Adipocyte (in vitro differentiated cells): ENCODE data around the gene ANO7.

Experiments
- DNase-seq: peaks from one replicate; pipeline ENCODE4 v3.0.0-alpha.2; 2015; ENCODE audit warnings: low read depth
- H3K27me3 ChIP-seq: replicated peaks from 2 replicates; pipeline ENCODE4 v1.7.0; 2013; ENCODE audit warnings: mild to moderate bottlenecking, low read length, moderate library complexity; ENCODE audit not compliant: control insufficient read depth, insufficient read depth
- H3K36me3 ChIP-seq: 2 replicates; pipeline ENCODE4 v1.7.0; 2013; ENCODE audit warnings: low read length, mild to moderate bottlenecking, moderate library complexity; ENCODE audit not compliant: control insufficient read depth, insufficient read depth, severe bottlenecking
- H3K4me1 ChIP-seq: 2 replicates; pipeline ENCODE4 v1.7.0; 2013; ENCODE audit warnings: mild to moderate bottlenecking, low read length, moderate library complexity; ENCODE audit not compliant: control insufficient read depth, insufficient read depth
- H3K4me3 ChIP-seq: 2 replicates; pipeline ENCODE4 v1.7.0; 2013; ENCODE audit warnings: mild to moderate bottlenecking, low read length, moderate library complexity
- H3K9ac ChIP-seq: 2 replicates; pipeline ENCODE4 v1.7.0; 2013; ENCODE audit warnings: mild to moderate bottlenecking, low read length, moderate library complexity
- H3K9me3 ChIP-seq: 2 replicates; pipeline ENCODE4 v1.7.0; 2013; ENCODE audit warnings: mild to moderate bottlenecking, low read length, moderate library complexity; ENCODE audit not compliant: control insufficient read depth

ANO7 gene

DNA sequence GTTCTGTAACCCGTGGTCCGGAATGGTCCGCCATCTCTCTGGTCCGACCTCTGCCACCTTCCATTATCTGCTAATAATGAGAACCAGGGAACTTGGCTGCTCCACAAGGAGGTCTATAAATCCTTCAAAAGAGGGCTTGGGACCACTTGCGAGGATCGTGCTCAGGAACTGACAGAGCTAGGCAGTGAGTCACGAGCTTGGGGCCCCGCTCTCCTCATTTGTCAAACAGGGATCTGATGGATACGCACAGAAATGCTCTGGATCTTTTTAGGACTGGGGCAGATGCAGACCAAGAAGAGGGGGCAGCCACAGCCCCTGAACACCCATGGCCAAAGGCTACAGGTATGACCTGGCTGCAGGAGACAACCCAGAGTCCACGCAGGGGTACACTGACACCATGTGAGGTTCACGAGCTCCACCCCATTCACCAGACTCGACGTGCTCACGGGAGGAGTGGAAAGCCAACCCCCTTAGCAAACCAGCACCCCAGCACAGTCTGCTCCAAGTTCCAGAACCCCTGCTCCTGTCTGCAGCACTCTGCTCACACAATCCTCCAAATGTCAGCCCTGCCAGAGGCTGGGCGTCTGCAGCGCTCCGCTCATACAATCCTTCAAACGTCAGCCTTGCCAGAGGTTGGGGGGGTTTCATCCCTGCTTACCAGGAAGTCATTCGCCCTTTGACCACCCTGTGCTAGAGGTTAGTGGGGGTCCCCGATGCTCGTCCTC lies 45.8 kb downstream of the ANO7 start:
- no peaks in the 10 kb centered on the region for H3K27me3 ChIP-seq
- no peak overlapping the region for H3K4me3 ChIP-seq
- no peaks in the 10 kb centered on the region for H3K4me1 ChIP-seq
- no peak for DNase-seq
- peaks cover 98% of the 10 kb centered on the region for H3K36me3 ChIP-seq
- H3K9ac ChIP-seq: no peak overlapping the region
- no peaks in the 10 kb centered on the region for H3K9me3 ChIP-seq

DNA sequence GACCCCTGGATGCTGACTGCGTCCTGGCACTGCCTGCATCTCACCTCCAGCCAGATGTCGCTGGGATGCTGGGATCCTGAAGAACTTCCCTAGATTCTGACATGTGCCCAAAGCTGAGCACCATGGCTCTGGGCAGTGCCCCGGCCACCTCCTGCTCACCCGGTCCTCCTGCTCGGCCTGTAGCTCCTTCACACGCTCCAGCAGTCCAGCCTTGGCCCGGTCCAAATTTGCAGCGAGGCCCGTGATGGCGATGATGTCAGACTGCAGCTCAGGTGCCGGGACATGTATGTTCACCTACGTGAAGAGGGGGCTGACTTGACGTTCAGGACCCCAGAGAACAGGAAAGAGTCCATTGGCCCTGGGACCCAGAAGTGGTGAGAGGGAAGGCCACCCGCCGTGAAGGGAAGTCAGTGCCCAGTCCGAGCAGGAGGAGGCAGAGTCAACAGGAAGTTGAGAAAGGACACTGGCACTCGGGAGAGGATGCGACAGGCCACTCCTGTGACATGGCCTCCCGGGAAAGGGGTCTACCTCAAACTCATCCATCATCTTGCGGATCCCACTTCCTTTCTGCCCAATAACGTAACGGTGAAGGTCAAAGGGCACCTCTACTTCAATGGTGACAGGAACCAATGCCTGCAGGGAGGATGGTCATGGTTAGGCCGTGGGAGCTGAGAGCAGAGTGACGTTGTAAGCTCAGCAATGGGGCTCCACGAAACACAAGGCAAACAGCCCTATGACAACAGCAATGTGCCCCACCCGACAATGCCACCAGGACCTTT lies 46.7 kb downstream of the ANO7 start:
- no peaks in the 10 kb centered on the region for H3K4me1 ChIP-seq
- no peaks in the 10 kb centered on the region for H3K9me3 ChIP-seq
- H3K9ac ChIP-seq: no peak overlapping the region
- DNase-seq: no peak
- no peaks in the 10 kb centered on the region for H3K27me3 ChIP-seq
- no peak overlapping the region for H3K4me3 ChIP-seq
- H3K36me3 ChIP-seq: peaks cover 98% of the 10 kb centered on the region

DNA sequence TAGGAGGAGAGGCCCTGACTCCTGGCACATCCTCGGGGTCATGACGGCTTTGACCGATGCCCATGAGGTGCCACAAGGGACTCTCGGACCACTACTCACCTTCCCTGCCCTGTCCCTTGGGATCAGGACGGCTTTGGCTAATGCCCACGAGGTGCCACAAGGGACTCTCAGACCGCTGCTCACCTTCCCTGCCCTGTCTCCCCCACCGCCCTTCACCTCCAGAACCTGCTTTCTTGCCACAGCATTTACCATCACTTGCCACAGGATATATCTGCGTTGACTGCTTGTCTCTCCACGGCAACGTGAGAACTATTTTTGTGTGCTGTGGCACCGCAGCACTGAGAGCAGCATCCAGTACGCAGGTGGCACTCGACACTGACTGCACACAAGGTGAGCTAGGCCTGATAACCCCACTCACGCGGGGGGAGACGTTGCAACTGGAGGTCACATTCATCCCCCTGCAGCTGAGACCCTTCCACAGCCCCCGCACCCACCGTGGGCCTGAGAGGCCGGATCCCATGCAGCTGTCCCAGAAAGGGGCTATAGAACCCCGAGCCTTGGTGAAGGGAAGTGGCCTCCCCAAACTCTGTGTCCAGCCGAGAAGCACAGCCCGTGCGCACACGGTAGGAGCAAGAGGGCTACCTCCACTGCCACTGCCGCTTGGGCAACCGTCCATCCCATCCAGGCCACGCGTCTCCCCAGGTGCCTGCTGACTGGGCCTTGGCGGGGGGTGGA lies 47.5 kb downstream of the ANO7 start:
- Histone ChIP-seq H3K36me3 (peaks cover 98% of the 10 kb centered on the region), H3K4me1 (no peaks in the 10 kb centered on the region), H3K9ac (no peak overlapping the region), H3K4me3 (no peak overlapping the region), H3K9me3 (no peaks in the 10 kb centered on the region), H3K27me3 (no peaks in the 10 kb centered on the region)
- no peak for DNase-seq

DNA sequence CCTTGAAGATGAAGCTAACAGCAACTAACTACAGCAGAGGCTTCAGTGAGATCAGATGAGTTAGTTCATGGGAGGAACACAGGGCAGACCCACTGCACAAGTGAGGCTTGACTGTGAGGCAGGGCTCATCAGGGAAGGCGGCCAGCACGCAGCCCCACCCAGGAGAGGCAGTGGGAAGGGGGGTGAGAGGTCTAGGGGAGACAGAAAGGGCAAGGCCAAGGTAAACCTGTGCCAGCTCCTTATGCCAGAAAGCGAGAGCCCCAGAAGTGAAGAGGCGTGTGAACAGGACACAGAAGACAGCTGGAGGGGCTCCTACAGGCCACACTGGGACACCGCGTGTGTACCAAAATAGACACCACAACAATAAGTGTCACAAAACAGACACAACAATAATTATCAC lies 48.6 kb downstream of the ANO7 start:
- DNase-seq: no peak
- Histone ChIP-seq H3K4me3 (no peak overlapping the region), H3K36me3 (peaks cover 98% of the 10 kb centered on the region), H3K4me1 (no peaks in the 10 kb centered on the region), H3K27me3 (no peaks in the 10 kb centered on the region), H3K9ac (no peak overlapping the region), H3K9me3 (no peaks in the 10 kb centered on the region)

DNA sequence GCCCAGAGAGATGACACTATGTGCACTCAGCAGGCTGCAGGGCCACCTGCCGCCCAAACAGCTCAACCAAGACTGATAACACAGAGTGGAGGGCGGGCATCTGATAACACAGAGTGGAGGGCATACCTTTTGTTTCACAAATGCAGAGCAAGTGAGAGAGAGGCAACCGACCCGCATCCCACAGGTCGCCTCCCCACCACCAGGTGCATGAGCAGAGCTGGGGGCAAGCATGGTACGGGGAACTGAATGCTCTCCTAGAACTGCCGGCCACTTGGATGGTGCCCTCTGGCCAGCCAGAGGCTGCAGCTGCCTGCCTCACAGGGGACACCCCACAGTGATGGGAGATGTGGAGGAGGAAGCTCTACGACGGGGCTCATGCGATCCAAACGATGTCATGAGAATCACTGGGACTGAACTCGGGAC lies 49.5 kb downstream of the ANO7 start:
- Histone ChIP-seq H3K9ac (no peak overlapping the region), H3K36me3 (peaks cover 98% of the 10 kb centered on the region), H3K27me3 (no peaks in the 10 kb centered on the region), H3K4me3 (no peak overlapping the region), H3K9me3 (no peaks in the 10 kb centered on the region), H3K4me1 (no peaks in the 10 kb centered on the region)
- DNase-seq: no peak

DNA sequence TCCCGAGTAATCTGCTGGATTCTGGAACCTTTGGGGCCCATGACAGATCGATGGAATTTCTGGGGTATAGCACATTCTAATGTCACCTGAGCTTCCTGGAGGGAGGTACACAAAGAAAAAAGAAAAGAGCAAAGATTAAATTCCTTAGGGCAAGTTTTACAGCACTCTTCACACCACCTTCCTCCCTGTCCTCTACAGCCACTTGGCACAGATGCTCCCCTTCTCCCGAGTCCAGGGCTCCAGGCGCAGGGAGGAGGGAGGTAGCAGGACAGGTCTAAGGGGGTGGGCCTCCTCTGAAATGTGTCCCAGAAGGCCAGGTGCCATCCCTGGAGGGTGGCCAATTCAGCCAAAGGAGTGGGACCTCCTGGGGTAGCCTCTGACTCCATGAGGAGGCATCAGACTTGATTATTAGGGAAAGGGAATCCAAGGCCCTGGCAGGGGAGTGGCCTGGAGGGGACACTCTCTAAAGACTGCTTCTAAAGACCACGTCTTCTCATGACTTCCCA lies 50.3 kb downstream of the ANO7 start:
- H3K4me3 ChIP-seq: no peak overlapping the region
- peaks cover 98% of the 10 kb centered on the region for H3K36me3 ChIP-seq
- DNase-seq: no peak
- no peaks in the 10 kb centered on the region for H3K9me3 ChIP-seq
- H3K27me3 ChIP-seq: no peaks in the 10 kb centered on the region
- no peak overlapping the region for H3K9ac ChIP-seq
- H3K4me1 ChIP-seq: no peaks in the 10 kb centered on the region

DNA sequence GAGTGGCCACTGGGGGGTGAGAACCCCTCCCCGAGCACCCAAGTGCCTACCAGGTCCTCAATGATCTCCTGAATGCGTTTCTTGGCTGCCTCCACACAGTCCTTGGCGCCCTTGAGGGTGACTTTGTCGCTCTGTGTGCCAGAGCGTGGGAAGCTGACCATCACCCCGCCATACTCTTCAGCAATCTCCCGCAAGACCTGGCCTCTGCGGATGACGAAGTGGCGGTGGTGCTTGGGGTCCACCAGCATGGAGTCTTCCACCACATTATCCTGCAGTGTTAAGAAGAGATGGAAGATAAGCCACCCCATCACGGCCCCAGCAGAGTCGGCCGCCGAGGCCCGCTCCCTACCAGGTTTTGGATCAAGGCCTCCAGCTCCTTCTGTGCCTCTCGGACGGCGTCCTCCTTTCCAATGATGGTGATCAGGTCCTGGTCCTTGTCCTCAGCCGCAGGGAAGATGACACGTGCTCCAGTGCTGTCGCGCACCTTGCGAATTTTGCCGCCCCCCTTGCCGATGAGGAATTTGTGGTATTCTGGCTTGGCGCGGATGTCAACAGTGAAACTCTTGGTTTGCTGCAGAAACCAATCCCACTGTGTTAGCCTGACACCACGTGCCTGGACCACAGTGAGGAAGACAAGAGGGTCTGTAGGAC lies 51.2 kb downstream of the ANO7 start:
- Histone ChIP-seq H3K36me3 (peaks cover 98% of the 10 kb centered on the region), H3K4me3 (no peak overlapping the region), H3K27me3 (no peaks in the 10 kb centered on the region)

DNA sequence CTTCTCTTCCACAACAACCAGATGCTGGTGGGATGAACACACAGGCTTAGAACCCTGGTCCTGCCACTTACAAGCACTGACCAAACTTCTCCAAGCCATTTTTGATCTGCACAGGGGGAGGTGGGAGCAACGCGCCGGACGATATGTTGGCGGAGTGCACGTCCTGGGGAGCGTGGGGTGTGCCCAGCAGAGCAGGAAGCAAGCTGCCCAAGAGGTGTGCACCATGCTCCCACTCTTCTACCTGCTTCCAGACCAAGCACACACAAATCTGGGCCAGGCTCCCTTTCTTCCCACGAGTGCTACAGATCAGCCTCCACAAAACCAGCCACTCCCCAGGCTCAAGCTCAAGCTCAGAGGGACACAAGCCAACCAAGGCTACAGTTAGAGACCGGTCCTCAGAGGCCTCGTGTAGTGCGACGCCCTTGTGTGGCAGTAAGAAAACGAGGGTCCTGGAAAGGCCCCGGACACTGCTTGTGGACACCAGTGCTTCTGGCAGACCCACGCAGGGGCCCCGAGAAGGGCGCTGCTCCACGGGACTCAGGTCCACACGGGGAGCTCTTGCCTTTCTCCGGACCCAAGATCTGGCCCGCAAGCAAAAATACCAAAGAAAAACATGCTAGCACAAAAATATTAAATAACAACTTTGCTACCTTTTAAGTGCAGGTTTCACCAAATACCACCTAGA lies 52.0 kb downstream of the ANO7 start:
- Histone ChIP-seq H3K4me3 (no peak overlapping the region), H3K9ac (no peak overlapping the region), H3K9me3 (no peaks in the 10 kb centered on the region), H3K36me3 (peaks cover 98% of the 10 kb centered on the region), H3K4me1 (no peaks in the 10 kb centered on the region), H3K27me3 (no peaks in the 10 kb centered on the region)
- DNase-seq: no peak

More for the DNA sequence above, 51.2 kb downstream of the ANO7 start:
- H3K4me1 ChIP-seq: no peaks in the 10 kb centered on the region
- DNase-seq: no peak
- H3K9ac ChIP-seq: no peak overlapping the region
- no peaks in the 10 kb centered on the region for H3K9me3 ChIP-seq

DNA sequence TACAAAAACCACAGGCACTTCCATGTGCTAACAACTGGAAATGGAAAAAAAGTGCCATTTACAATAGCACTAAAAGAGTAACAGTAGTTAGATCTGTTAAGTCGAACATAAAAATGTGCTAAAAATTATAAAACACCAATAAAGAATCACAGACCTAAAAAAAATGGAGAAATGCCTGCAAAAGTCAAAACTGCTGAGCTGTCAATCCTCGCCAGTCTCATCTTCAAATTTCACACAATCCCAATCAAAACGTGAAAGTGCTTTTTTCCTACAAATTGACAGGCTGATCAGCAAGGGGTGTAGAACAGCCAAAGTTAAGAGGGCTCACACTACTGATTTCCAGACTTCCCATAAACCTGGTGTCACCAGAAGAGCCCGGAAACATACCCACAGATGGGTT lies 53.2 kb downstream of the ANO7 start:
- H3K36me3 ChIP-seq: peaks cover 98% of the 10 kb centered on the region

DNA sequence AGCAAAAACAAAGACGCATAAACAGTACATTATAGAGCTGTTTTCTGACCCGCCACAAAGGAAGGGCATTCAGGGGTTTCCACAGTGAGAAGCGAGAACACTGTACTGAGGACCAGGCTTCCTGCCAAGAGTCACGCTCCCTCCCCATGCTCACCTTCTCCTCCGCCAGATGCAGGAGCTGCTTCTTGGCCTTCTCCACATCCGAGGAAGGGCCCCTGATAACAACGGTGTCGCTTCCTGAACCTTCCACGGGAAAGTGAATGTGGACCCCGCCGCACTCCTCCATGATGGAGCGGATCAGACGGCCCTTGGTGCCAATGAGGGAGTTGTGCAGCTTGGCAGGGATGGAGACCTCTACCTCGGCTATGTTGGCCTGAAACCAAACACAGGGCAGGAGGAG lies 53.8 kb downstream of the ANO7 start:
- Histone ChIP-seq H3K36me3 (peaks cover 98% of the 10 kb centered on the region), H3K9ac (no peak overlapping the region), H3K4me3 (no peak overlapping the region), H3K9me3 (no peaks in the 10 kb centered on the region), H3K4me1 (no peaks in the 10 kb centered on the region), H3K27me3 (no peaks in the 10 kb centered on the region)
- no peak for DNase-seq

More for the DNA sequence above, 53.2 kb downstream of the ANO7 start:
- no peak overlapping the region for H3K9ac ChIP-seq
- no peak overlapping the region for H3K4me3 ChIP-seq
- no peaks in the 10 kb centered on the region for H3K9me3 ChIP-seq
- no peaks in the 10 kb centered on the region for H3K4me1 ChIP-seq
- H3K27me3 ChIP-seq: no peaks in the 10 kb centered on the region
- DNase-seq: no peak
